ENCODE measurements around the gene KCNN4.
"Not testable (repeated sequence)": the region's sequence is repeated elsewhere in the genome, so short reads cannot be mapped to it uniquely, and the experiment has no call there.

The KCNN4 gene

GRCh38 chr19:43767316-43767715 is 13.5 kb downstream of the KCNN4 start:
- no peaks in the 10 kb centered on the region for H3K36me3 ChIP-seq (ENCODE audit: insufficient read depth, low read length)
- ATAC-seq (ENCODE audit: insufficient read depth, low read depth) = no peak
- H3K27me3 ChIP-seq (ENCODE audit: insufficient read depth, low read length, poor library complexity) = no peaks in the 10 kb centered on the region
- H4K20me1 ChIP-seq (ENCODE audit: insufficient read depth, low read length) = no peaks in the 10 kb centered on the region
- no peak for DNase-seq
- no peak overlapping the region for H3K4me3 ChIP-seq (ENCODE audit: low read depth in 1 of 2, low read length in 2 of 2)
- H2AFZ ChIP-seq (ENCODE audit: low read depth, low read length) = no peak overlapping the region
- H3K4me1 ChIP-seq (ENCODE audit: insufficient read depth, low read length) = no peaks in the 10 kb centered on the region
- no peak overlapping the region for H3K4me2 ChIP-seq (ENCODE audit: insufficient read depth, low read length)
- no peak overlapping the region for H3K9ac ChIP-seq (ENCODE audit: low read depth, low read length)
- TF ChIP-seq EZH2 (IDR thresholded peaks at IDR 0.05; ENCODE audit: borderline replicate concordance, low read depth, low read length, severe bottlenecking) (no peak), CTCF (IDR thresholded peaks at IDR 0.05; ENCODE audit: borderline replicate concordance, extremely low read depth, low read length, poor library complexity, severe bottlenecking) (no peak)
- no peak overlapping the region for H3K27ac ChIP-seq (ENCODE audit: low read length)
- H3K79me2 ChIP-seq (ENCODE audit: insufficient read depth, low read length) = no peaks in the 10 kb centered on the region
- no peaks in the 10 kb centered on the region for H3K9me3 ChIP-seq (ENCODE audit: insufficient read depth, low read length, severe bottlenecking)

- H2AFZ ChIP-seq (ENCODE audit: low read depth, low read length) = no peak overlapping the region
- H3K9ac ChIP-seq (ENCODE audit: low read depth, low read length) = no peak overlapping the region
- no peaks in the 10 kb centered on the region for H3K9me3 ChIP-seq (ENCODE audit: insufficient read depth, low read length, severe bottlenecking)
- DNase-seq (no peak), ATAC-seq (ENCODE audit: insufficient read depth, low read depth) (no peak; the same call in 2 of the 3 replicates)
- no peak overlapping the region for H3K27ac ChIP-seq (ENCODE audit: low read length)
- no peaks in the 10 kb centered on the region for H3K79me2 ChIP-seq (ENCODE audit: insufficient read depth, low read length)
- no peaks in the 10 kb centered on the region for H4K20me1 ChIP-seq (ENCODE audit: insufficient read depth, low read length)
- TF ChIP-seq EZH2 (IDR thresholded peaks at IDR 0.05; ENCODE audit: borderline replicate concordance, low read depth, low read length, severe bottlenecking) = no peak
- TF ChIP-seq CTCF (IDR thresholded peaks at IDR 0.05; ENCODE audit: borderline replicate concordance, extremely low read depth, low read length, poor library complexity, severe bottlenecking) = no peak
- no peaks in the 10 kb centered on the region for H3K4me1 ChIP-seq (ENCODE audit: insufficient read depth, low read length)
- H3K27me3 ChIP-seq (ENCODE audit: insufficient read depth, low read length, poor library complexity) = no peaks in the 10 kb centered on the region
- H3K4me3 ChIP-seq (ENCODE audit: low read depth in 1 of 2, low read length in 2 of 2) = no peak overlapping the region
- no peak overlapping the region for H3K4me2 ChIP-seq (ENCODE audit: insufficient read depth, low read length)
- H3K36me3 ChIP-seq (ENCODE audit: insufficient read depth, low read length) = no peaks in the 10 kb centered on the region
These were observed 14.1 kb downstream of the KCNN4 start for GRCh38 chr19:43766755-43767043.

- no peak overlapping the region for H3K4me2 ChIP-seq (ENCODE audit: insufficient read depth, low read length)
- DNase-seq = no peak
- no peaks in the 10 kb centered on the region for H3K4me1 ChIP-seq (ENCODE audit: insufficient read depth, low read length)
- ATAC-seq (ENCODE audit: insufficient read depth, low read depth) = no peak
- no peaks in the 10 kb centered on the region for H3K79me2 ChIP-seq (ENCODE audit: insufficient read depth, low read length)
- no peak overlapping the region for H3K27ac ChIP-seq (ENCODE audit: low read length)
- no peaks in the 10 kb centered on the region for H4K20me1 ChIP-seq (ENCODE audit: insufficient read depth, low read length)
- no peaks in the 10 kb centered on the region for H3K27me3 ChIP-seq (ENCODE audit: insufficient read depth, low read length, poor library complexity)
- no peak overlapping the region for H2AFZ ChIP-seq (ENCODE audit: low read depth, low read length)
- no peaks in the 10 kb centered on the region for H3K9me3 ChIP-seq (ENCODE audit: insufficient read depth, low read length, severe bottlenecking)
- no peak overlapping the region for H3K4me3 ChIP-seq (ENCODE audit: low read depth in 1 of 2, low read length in 2 of 2)
- H3K36me3 ChIP-seq (ENCODE audit: insufficient read depth, low read length) = no peaks in the 10 kb centered on the region
- no peak overlapping the region for H3K9ac ChIP-seq (ENCODE audit: low read depth, low read length)
- TF ChIP-seq CTCF (IDR thresholded peaks at IDR 0.05; ENCODE audit: borderline replicate concordance, extremely low read depth, low read length, poor library complexity, severe bottlenecking) (no peak), EZH2 (IDR thresholded peaks at IDR 0.05; ENCODE audit: borderline replicate concordance, low read depth, low read length, severe bottlenecking) (no peak)
These were observed 15.5 kb downstream of the KCNN4 start for GRCh38 chr19:43765109-43765876.

- H3K4me3 ChIP-seq (ENCODE audit: low read depth in 1 of 2, low read length in 2 of 2); H3K9me3 ChIP-seq (ENCODE audit: insufficient read depth, low read length, severe bottlenecking); H4K20me1 ChIP-seq (ENCODE audit: insufficient read depth, low read length); H3K79me2 ChIP-seq (ENCODE audit: insufficient read depth, low read length); H3K27me3 ChIP-seq (ENCODE audit: insufficient read depth, low read length, poor library complexity); H3K4me2 ChIP-seq (ENCODE audit: insufficient read depth, low read length); H3K27ac ChIP-seq (ENCODE audit: low read length); DNase-seq; H3K36me3 ChIP-seq (ENCODE audit: insufficient read depth, low read length); ATAC-seq (ENCODE audit: insufficient read depth, low read depth); H3K4me1 ChIP-seq (ENCODE audit: insufficient read depth, low read length); H3K9ac ChIP-seq (ENCODE audit: low read depth, low read length); H2AFZ ChIP-seq (ENCODE audit: low read depth, low read length): not testable (repeated sequence)
These were observed 16.1 kb downstream of the KCNN4 start for GRCh38 chr19:43764684-43765083.

Measured in DND-41 (cell line).